ENCODE data around the gene NDST1.

The NDST1 gene

GRCh38 chr5:150500328-150500841 lies 7.5 kb upstream of the NDST1 start:
- DNase-seq (ENCODE audit: extremely low read depth, low read depth) = no peak
- no peak overlapping the region for H3K4me3 ChIP-seq (replicated peaks; ENCODE audit: low read depth, low read length)
- no peak for TF ChIP-seq CTCF (IDR thresholded peaks at IDR 0.05; ENCODE audit: low read depth, low read length, missing control alignments)

- no peak for DNase-seq (ENCODE audit: extremely low read depth, low read depth)
- TF ChIP-seq CTCF (IDR thresholded peaks at IDR 0.05; ENCODE audit: low read depth, low read length, missing control alignments) = no peak
These were observed 7.0 kb upstream of the NDST1 start for GRCh38 chr5:150500905-150501304.

GRCh38 chr5:150502106-150502505 lies 5.8 kb upstream of the NDST1 start:
- no peak overlapping the region for H3K4me3 ChIP-seq (replicated peaks; ENCODE audit: low read depth, low read length)
- no peak for TF ChIP-seq CTCF (IDR thresholded peaks at IDR 0.05; ENCODE audit: low read depth, low read length, missing control alignments)
- DNase-seq (ENCODE audit: extremely low read depth, low read depth) = no peak

More at GRCh38 chr5:150500905-150501304, 7.0 kb upstream of the NDST1 start:
- H3K4me3 ChIP-seq (replicated peaks; ENCODE audit: low read depth, low read length) = no peak overlapping the region

GRCh38 chr5:150502847-150503246 lies 5.1 kb upstream of the NDST1 start:
- TF ChIP-seq CTCF (IDR thresholded peaks at IDR 0.05; ENCODE audit: low read depth, low read length, missing control alignments) = no peak
- H3K4me3 ChIP-seq (replicated peaks; ENCODE audit: low read depth, low read length) = no peak overlapping the region
- DNase-seq (ENCODE audit: extremely low read depth, low read depth) = no peak

- H3K4me3 ChIP-seq (replicated peaks; ENCODE audit: low read depth, low read length) = no peak overlapping the region
- DNase-seq (ENCODE audit: extremely low read depth, low read depth) = no peak
- TF ChIP-seq CTCF (IDR thresholded peaks at IDR 0.05; ENCODE audit: low read depth, low read length, missing control alignments) = no peak
These were observed 4.5 kb upstream of the NDST1 start for GRCh38 chr5:150503386-150503785.

- no peak for TF ChIP-seq CTCF (IDR thresholded peaks at IDR 0.05; ENCODE audit: low read depth, low read length, missing control alignments)
- no peak overlapping the region for H3K4me3 ChIP-seq (replicated peaks; ENCODE audit: low read depth, low read length)
- no peak for DNase-seq (ENCODE audit: extremely low read depth, low read depth)
These were observed 3.8 kb upstream of the NDST1 start for GRCh38 chr5:150503977-150504620.
